Measurements from ENCODE around the gene TALDO1.
A peak's percentile ranks its signal among the peaks of the same experiment; 100 is the strongest.

TALDO1 gene

GRCh38 chr11:745428-745827 is 1.8 kb upstream of the TALDO1 start:
- Histone ChIP-seq H3K27me3 (ENCODE audit: control insufficient read depth, insufficient read depth, low read length) (no peaks in the 10 kb centered on the region), H3K4me1 (no peaks in the 10 kb centered on the region), H3K9ac (no peak overlapping the region), H3K4me2 (ENCODE audit: low read length) (no peak overlapping the region), H3K9me3 (ENCODE audit: control insufficient read depth, low read length) (no peaks in the 10 kb centered on the region), H2AFZ (no peak overlapping the region), H3K36me3 (ENCODE audit: control insufficient read depth, insufficient read depth, low read length) (no peaks in the 10 kb centered on the region), H3K27ac (no peak overlapping the region), H3K79me2 (no peaks in the 10 kb centered on the region), H3K4me3 (ENCODE audit: low read depth, low read length) (no peak overlapping the region)
- TF ChIP-seq CTCF (IDR thresholded peaks at IDR 0.05) = no peak

DNA sequence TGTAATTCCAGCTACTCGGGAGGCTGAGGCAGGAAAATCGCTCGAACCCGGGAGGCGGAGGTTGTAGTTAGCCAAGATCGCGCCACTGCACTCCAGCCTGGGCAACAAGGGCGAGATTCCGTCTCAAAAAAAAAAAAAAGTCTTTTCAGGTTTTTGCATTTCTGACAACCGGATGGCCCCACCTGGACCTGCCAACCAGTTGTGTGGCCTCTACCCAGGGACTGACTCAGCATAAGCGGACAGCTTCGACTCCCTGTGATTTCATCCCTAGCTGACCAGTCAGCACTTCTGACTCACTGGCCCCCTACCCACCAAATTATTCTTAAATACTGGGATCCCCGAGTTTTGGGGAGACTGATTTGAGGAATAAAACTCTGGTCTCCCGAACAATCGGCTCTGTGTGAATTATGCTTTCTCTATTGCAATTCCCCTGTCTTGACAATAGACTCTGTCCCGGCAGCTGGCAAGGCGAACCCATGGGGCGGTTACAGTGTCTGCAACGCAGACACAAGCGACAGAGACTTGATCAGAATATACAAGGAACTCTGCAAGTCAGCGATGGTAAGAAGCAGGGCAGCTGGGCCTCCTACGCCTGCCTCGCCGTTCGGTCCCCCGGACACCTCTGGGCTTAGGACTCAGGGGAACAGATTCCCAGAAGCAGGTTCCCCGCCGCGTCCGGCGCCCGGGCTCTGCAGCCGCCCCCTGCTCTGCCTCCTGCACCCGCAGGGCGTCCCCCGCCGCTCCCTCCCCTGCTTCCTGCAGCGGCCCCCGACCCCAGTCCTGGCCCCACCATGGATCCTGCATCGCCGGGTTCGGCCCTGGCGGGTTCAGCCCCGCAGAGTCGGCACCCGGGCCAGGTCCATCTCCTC is 741 bp upstream of the TALDO1 start:
- Histone ChIP-seq H2AFZ (peak overlapping the region; percentile 86), H3K79me2 (no peaks in the 10 kb centered on the region), H3K9me3 (ENCODE audit: control insufficient read depth, low read length) (no peaks in the 10 kb centered on the region), H3K9ac (no peak overlapping the region), H3K36me3 (ENCODE audit: control insufficient read depth, insufficient read depth, low read length) (no peaks in the 10 kb centered on the region), H3K4me3 (ENCODE audit: low read depth, low read length) (peak overlapping the region; percentile 65), H3K4me1 (no peaks in the 10 kb centered on the region), H3K27me3 (ENCODE audit: control insufficient read depth, insufficient read depth, low read length) (no peaks in the 10 kb centered on the region), H3K27ac (no peak overlapping the region), H3K4me2 (ENCODE audit: low read length) (peak overlapping the region; percentile 78)
- TF ChIP-seq CTCF (IDR thresholded peaks at IDR 0.05) = no peak

DNA sequence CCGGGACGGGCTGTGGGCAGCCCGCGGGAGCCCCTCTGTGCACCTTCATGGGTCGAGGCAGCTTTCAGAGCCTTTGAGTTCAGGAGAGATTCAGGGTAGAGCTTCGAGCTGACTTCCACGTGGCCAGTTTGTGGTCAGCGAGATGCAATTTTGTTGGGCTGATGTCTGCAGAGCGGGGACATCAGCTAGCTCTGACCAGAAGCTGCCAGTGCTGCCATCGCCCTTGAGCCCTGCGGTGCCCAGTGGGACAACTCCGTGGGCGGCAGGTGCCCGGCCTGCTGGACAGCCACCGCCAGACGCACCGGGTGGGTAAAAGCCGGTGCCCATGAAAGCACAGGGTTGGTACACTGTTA is 719 bp downstream of the TALDO1 start:
- H3K4me3 ChIP-seq (ENCODE audit: low read depth, low read length) = peak overlapping the region; percentile 65
- H3K79me2 ChIP-seq = peaks cover 6% of the 10 kb centered on the region
- H3K9ac ChIP-seq = no peak overlapping the region
- no peak for TF ChIP-seq CTCF (IDR thresholded peaks at IDR 0.05)
- H3K4me1 ChIP-seq = no peaks in the 10 kb centered on the region
- H3K27ac ChIP-seq = no peak overlapping the region
- no peaks in the 10 kb centered on the region for H3K9me3 ChIP-seq (ENCODE audit: control insufficient read depth, low read length)
- H3K36me3 ChIP-seq (ENCODE audit: control insufficient read depth, insufficient read depth, low read length) = no peaks in the 10 kb centered on the region
- peak overlapping the region; percentile 69 for H3K4me2 ChIP-seq (ENCODE audit: low read length)
- H2AFZ ChIP-seq = no peak overlapping the region
- no peaks in the 10 kb centered on the region for H3K27me3 ChIP-seq (ENCODE audit: control insufficient read depth, insufficient read depth, low read length)

- no peak overlapping the region for H3K4me3 ChIP-seq (ENCODE audit: low read depth, low read length)
These were observed 2.5 kb downstream of the TALDO1 start for GRCh38 chr11:749731-750130.

More at GRCh38 chr11:749731-750130, 2.5 kb downstream of the TALDO1 start:
- Histone ChIP-seq H3K4me1 (no peaks in the 10 kb centered on the region), H3K27ac (no peak overlapping the region), H3K4me2 (ENCODE audit: low read length) (no peak overlapping the region), H2AFZ (no peak overlapping the region), H3K9ac (no peak overlapping the region), H3K27me3 (ENCODE audit: control insufficient read depth, insufficient read depth, low read length) (no peaks in the 10 kb centered on the region), H3K79me2 (peaks cover 6% of the 10 kb centered on the region), H3K9me3 (ENCODE audit: control insufficient read depth, low read length) (no peaks in the 10 kb centered on the region), H3K36me3 (ENCODE audit: control insufficient read depth, insufficient read depth, low read length) (no peaks in the 10 kb centered on the region)
- no peak for TF ChIP-seq CTCF (IDR thresholded peaks at IDR 0.05)
